Lung (tissue), 12 donors: ENCODE results near the gene CYB561A3. TPM values are rescaled to one million over a fixed set of nuclear protein-coding genes. Genes with fewer than 3 reads are reported as not detected.

ENCODE experiments used
- ATAC-seq: fragments of 200-7000 bp; cut with Tn5 transposase; one replicate; pipeline ENCODE4 v1.9.1; 2020; ENCODE audit warnings: moderate number of reproducible peaks; ENCODE audit not compliant: insufficient read depth, low FRiP score
- DNase-seq, 3 donors: peaks; one replicate each; pipeline ENCODE4 v3.0.0-alpha.2; 2013 to 2017
- H3K27ac ChIP-seq, 2 donors: one replicate each; pipeline ENCODE4 v1.5.1; 2013; ENCODE audit warnings: mild to moderate bottlenecking in 2 of 2, moderate library complexity in 2 of 2, control low read depth in 1 of 2, inconsistent platforms in 1 of 2, low read depth in 1 of 2, low read length in 1 of 2
- H3K27me3 ChIP-seq, 3 donors: one replicate each; pipeline ENCODE4 v1.5.1; 2013; ENCODE audit warnings: low read length in 2 of 3; ENCODE audit not compliant: control insufficient read depth in 3 of 3, insufficient read depth in 3 of 3
- H3K36me3 ChIP-seq, 4 donors: one replicate each; pipeline ENCODE4 v1.5.1; 2013; ENCODE audit warnings: low read length in 4 of 4, mild to moderate bottlenecking in 1 of 4, moderate library complexity in 1 of 4; ENCODE audit not compliant: control insufficient read depth in 4 of 4, insufficient read depth in 4 of 4
- H3K4me1 ChIP-seq, 5 donors: one replicate each; pipeline ENCODE4 v1.5.1; 2013; ENCODE audit warnings: low read length in 5 of 5, mild to moderate bottlenecking in 2 of 5, moderate library complexity in 1 of 5; ENCODE audit not compliant: control insufficient read depth in 5 of 5, insufficient read depth in 5 of 5
- H3K4me3 ChIP-seq: one replicate; pipeline ENCODE4 v1.5.1; 2013; ENCODE audit warnings: mild to moderate bottlenecking, control low read depth, moderate library complexity
- H3K9ac ChIP-seq, 2 donors: one replicate each; pipeline ENCODE4 v1.5.1; 2013; ENCODE audit warnings: low read length in 2 of 2, control low read depth in 1 of 2; ENCODE audit not compliant: insufficient read depth in 1 of 2
- H3K9me3 ChIP-seq, 4 donors: one replicate each; pipeline ENCODE4 v1.5.1; 2013; ENCODE audit warnings: low read length in 3 of 4, mild to moderate bottlenecking in 1 of 4, moderate library complexity in 1 of 4; ENCODE audit not compliant: control insufficient read depth in 4 of 4, insufficient read depth in 3 of 4
- WGBS, 2 donors: extraction: QIAGEN DNeasy Blood & Tissue Kit; methylation state at CpG; one replicate each; pipeline ENCODE4 v1.1.7; 2013; 5-methylcytosine and 5-hydroxymethylcytosine counted together
- polyA plus RNA-seq, 2 donors: library from polyadenylated mRNA; stranded (reverse); fragments of 200-250 nt; gene quantifications; one replicate each; pipeline ENCODE4 v1.2.1, GENCODE V29; 2013
- total RNA-seq, 2 donors: library from RNA; depleted of rRNA in 1 of 2; stranded (reverse); fragments of >200 nt in 1 of 2; gene quantifications; one replicate each; pipeline ENCODE4 v1.2.1, GENCODE V29; 2014 to 2021
- TF ChIP-seq, protein P1 (sequence below): IDR thresholded peaks from 2 replicates; pipeline ENCODE4 v1.5.1; 2012; ENCODE audit warnings: mild to moderate bottlenecking; ENCODE audit errors: control extremely low read depth, extremely low read depth
- donor health status: control.
- donor health status: control.
- donor health status: Bipolar disorder and iron deficiency.
- donor health status: healthy.
- donor health status: DM: yes; HTN: yes; CAD: no.

The CYB561A3 gene
- total and polyA plus RNA-seq, 4 donors, result 20.8 to 51.3 (median 36.4) TPM

- WGBS, 2 donors, result 92 to 96% methylated on average over 29 of the region's 29 CpGs
Measured at GRCh38 chr11:61343792-61344745, 17.6 kb downstream of the CYB561A3 start.

DNA sequence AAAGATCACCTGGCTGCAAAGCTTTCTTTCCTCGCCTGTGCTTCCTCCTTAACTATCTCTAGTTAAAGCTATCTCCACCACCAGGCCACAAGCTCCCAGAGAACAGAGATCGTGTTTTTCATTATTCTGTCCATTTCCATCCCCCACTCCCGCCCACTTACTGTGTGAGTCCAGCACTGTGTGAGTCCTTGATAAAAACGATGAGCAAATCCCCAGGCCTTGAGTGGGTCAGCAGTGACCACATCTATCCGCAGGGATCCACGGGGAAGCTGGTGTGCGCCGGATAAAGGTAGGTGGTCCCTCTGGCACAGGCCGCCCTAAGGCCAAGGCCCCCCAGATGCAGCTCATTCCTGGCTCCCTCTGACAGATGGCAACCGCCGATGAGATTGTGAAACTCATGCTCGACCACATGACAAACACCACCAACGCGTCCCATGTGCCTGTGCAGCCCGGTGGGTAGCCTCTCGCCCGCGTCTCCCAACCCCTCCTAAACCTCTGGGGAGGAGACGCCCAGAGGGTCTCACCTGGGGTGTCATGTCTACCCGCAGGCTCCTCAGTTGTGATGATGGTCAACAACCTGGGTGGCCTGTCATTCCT is 19.4 kb downstream of the CYB561A3 start:
- no peak overlapping the region for H3K27ac ChIP-seq

More at GRCh38 chr11:61343792-61344745, 17.6 kb downstream of the CYB561A3 start:
- Histone ChIP-seq H3K36me3 (peaks cover 0 to 27% (median 7%) of the 10 kb centered on the region in 4 donors), H3K27ac (no peak overlapping the region), H3K27me3 (no peaks in the 10 kb centered on the region), H3K4me1 (no peaks in the 10 kb centered on the region), H3K9me3 (no peaks in the 10 kb centered on the region), H3K9ac (no peak overlapping the region), H3K4me3 (no peak overlapping the region)
- ATAC-seq (no peak), DNase-seq (no peak)
- TF ChIP-seq, protein P1, sequence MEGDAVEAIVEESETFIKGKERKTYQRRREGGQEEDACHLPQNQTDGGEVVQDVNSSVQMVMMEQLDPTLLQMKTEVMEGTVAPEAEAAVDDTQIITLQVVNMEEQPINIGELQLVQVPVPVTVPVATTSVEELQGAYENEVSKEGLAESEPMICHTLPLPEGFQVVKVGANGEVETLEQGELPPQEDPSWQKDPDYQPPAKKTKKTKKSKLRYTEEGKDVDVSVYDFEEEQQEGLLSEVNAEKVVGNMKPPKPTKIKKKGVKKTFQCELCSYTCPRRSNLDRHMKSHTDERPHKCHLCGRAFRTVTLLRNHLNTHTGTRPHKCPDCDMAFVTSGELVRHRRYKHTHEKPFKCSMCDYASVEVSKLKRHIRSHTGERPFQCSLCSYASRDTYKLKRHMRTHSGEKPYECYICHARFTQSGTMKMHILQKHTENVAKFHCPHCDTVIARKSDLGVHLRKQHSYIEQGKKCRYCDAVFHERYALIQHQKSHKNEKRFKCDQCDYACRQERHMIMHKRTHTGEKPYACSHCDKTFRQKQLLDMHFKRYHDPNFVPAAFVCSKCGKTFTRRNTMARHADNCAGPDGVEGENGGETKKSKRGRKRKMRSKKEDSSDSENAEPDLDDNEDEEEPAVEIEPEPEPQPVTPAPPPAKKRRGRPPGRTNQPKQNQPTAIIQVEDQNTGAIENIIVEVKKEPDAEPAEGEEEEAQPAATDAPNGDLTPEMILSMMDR, result no peak

GRCh38 chr11:61341706-61342105 is 20.0 kb downstream of the CYB561A3 start:
- Histone ChIP-seq H3K27ac (no peak overlapping the region), H3K9ac (no peak overlapping the region), H3K4me3 (no peak overlapping the region), H3K4me1 (no peaks in the 10 kb centered on the region), H3K27me3 (no peaks in the 10 kb centered on the region), H3K36me3 (peaks cover 0 to 21% (median 7%) of the 10 kb centered on the region in 4 donors), H3K9me3 (no peaks in the 10 kb centered on the region)
- WGBS, 2 donors, result 96 to 98% methylated on average over 4 of the region's 4 CpGs
- DNase-seq (no peak), ATAC-seq (no peak)
- TF ChIP-seq, protein P1, result no peak

More for the DNA sequence above, 19.4 kb downstream of the CYB561A3 start:
- Histone ChIP-seq H3K4me1 (no peaks in the 10 kb centered on the region), H3K9ac (no peak overlapping the region), H3K27me3 (no peaks in the 10 kb centered on the region), H3K9me3 (no peaks in the 10 kb centered on the region), H3K36me3 (peaks cover 0 to 21% (median 7%) of the 10 kb centered on the region in 4 donors), H3K4me3 (no peak overlapping the region)
- DNase-seq (no peak), ATAC-seq (peak; percentile 37)
- TF ChIP-seq, protein P1, result no peak
- 72 to 84% methylated on average over 20 of the region's 20 CpGs for WGBS, 2 donors
